K562 (cell line): ENCODE measurements around the gene FBXO10. TPM values are rescaled to one million over a fixed set of nuclear protein-coding genes. Genes with fewer than 3 reads are reported as not detected.

ENCODE experiments used
- ATAC-seq: fragments of 200-7000 bp; cut with Tn5 transposase; 3 replicates; pipeline ENCODE4 v1.9.1; 2020; ENCODE audit warnings: moderate library complexity
- BruUV-seq: library from RNA; stranded (reverse); fragments of 400-500 nt; replicated peaks from 2 replicates; lab custom pipeline; 2021; lab: Mats Ljungman, UMichigan
- CTCF ChIA-PET: fragments of 300-600 bp; formaldehyde crosslinking; extraction: SDS; loops from one replicate; lab custom pipeline; 2021; ENCODE audit warnings: low intra/inter-chr PET ratio; lab: Yijun Ruan, JAX
- POLR2A ChIA-PET: fragments of 300-600, 350-650 bp; sonication (Branson Sonifier 250); formaldehyde crosslinking; extraction: SDS; loops from one replicate; lab custom pipeline; 2021; ENCODE audit warnings: antibody characterized with exemption, inconsistent platforms; lab: Yijun Ruan, JAX
- DNase-seq, 4 experiments: peaks; one replicate each; pipeline versions ENCODE4 v3.0.0 to v3.0.0-alpha.2; 2011 to 2018; ENCODE audit warnings: low spot score in 3 of 4, mixed read lengths in 3 of 4; ENCODE audit errors: extremely low read depth in 1 of 4
- FAIRE-seq: peaks from 2 replicates; lab custom pipeline; 2011; peaks lifted over from hg19 to GRCh38; lab: Jason Lieb, UNC
- H2AFZ ChIP-seq: 2 replicates; pipeline ENCODE4 v1.6.0; 2011; ENCODE audit warnings: low read depth, low read length, control low read depth, inconsistent platforms
- H3K27ac ChIP-seq: fragments of 200-600 bp; 3 replicates; pipeline ENCODE4 v1.8.0; 2011; ENCODE audit warnings: low read depth, mild to moderate bottlenecking, control low read depth, inconsistent platforms, low read length, moderate library complexity, mixed read lengths; ENCODE audit errors: extremely low read depth
- H3K27me3 ChIP-seq, 2 experiments: fragments of 300-600 bp in 1 of 2; 2 replicates in 1 of 2; 3 replicates in 1 of 2; pipeline versions ENCODE4 v1.6.0 to v1.8.0; 2011; ENCODE audit warnings: inconsistent platforms in 2 of 2, low read length in 2 of 2, mild to moderate bottlenecking in 1 of 2, mixed read lengths in 1 of 2, moderate library complexity in 1 of 2; ENCODE audit not compliant: control insufficient read depth in 2 of 2, insufficient read depth in 2 of 2
- H3K36me3 ChIP-seq: fragments of 300-600 bp; 3 replicates; pipeline ENCODE4 v1.8.0; 2011; ENCODE audit warnings: mild to moderate bottlenecking, low read length, inconsistent platforms; ENCODE audit not compliant: control insufficient read depth, insufficient read depth
- H3K4me1 ChIP-seq, 2 experiments: fragments of 200-600 bp in 1 of 2; replicated peaks in 1 of 2; 2 replicates in 1 of 2; 3 replicates in 1 of 2; pipeline versions ENCODE4 v1.5.1 to v1.8.0; 2011; ENCODE audit warnings: inconsistent platforms in 2 of 2, low read length in 2 of 2, mild to moderate bottlenecking in 1 of 2, mixed read lengths in 1 of 2, moderate library complexity in 1 of 2; ENCODE audit not compliant: control insufficient read depth in 2 of 2, insufficient read depth in 2 of 2
- H3K4me2 ChIP-seq: 2 replicates; pipeline ENCODE4 v1.6.1; 2011; ENCODE audit warnings: low read length, control low read depth, inconsistent platforms, mixed read lengths; ENCODE audit not compliant: insufficient read depth
- H3K4me3 ChIP-seq: fragments of 200-600 bp; sonication (generic), shearing (Covaris generic); 2 replicates; pipeline ENCODE4 v1.5.1; 2016; ENCODE audit warnings: control low read depth, inconsistent platforms
- H3K79me2 ChIP-seq: fragments of 200-600 bp; 3 replicates; pipeline ENCODE4 v1.8.0; 2011; ENCODE audit warnings: low read length, inconsistent platforms; ENCODE audit not compliant: control insufficient read depth, insufficient read depth
- H3K9ac ChIP-seq, 2 experiments: 2 replicates each; pipeline versions ENCODE4 v1.6.0 to v1.6.1; 2011; ENCODE audit warnings: low read depth in 2 of 2, low read length in 2 of 2, control low read depth in 1 of 2, inconsistent platforms in 1 of 2, mild to moderate bottlenecking in 1 of 2, mixed read lengths in 1 of 2; ENCODE audit not compliant: insufficient read depth in 1 of 2
- H3K9me1 ChIP-seq: one replicate; pipeline ENCODE4 v1.6.0; 2011; ENCODE audit warnings: inconsistent platforms, mild to moderate bottlenecking, low read length, moderate library complexity; ENCODE audit not compliant: control insufficient read depth, insufficient read depth
- H3K9me3 ChIP-seq: replicated peaks from 2 replicates; pipeline ENCODE4 v1.5.1; 2011; ENCODE audit warnings: low read depth, low read length, inconsistent platforms; ENCODE audit not compliant: control insufficient read depth, insufficient read depth
- H4K20me1 ChIP-seq: replicated peaks from 2 replicates; pipeline ENCODE4 v1.6.1; 2011; ENCODE audit warnings: low read length, inconsistent platforms, mixed read lengths; ENCODE audit not compliant: control insufficient read depth, insufficient read depth
- E4F1 ChIP-seq: fragments of 250-450 bp; sonication (Bioruptor Pico); IDR thresholded peaks from 2 replicates; pipeline ENCODE4 v1.5.0; 2021; ENCODE audit warnings: mild to moderate bottlenecking, borderline replicate concordance
- PRDM10 ChIP-seq: fragments of 450-650 bp; IDR thresholded peaks from 2 replicates; pipeline ENCODE4 v1.6.1; 2018; ENCODE audit not compliant: partially characterized antibody
- RBM25 ChIP-seq: fragments of 200-400 bp; formaldehyde crosslinking; IDR thresholded peaks from 2 replicates; pipeline ENCODE4 v1.6.1; 2018; ENCODE audit warnings: low read length, low read depth, moderate library complexity; ENCODE audit not compliant: severe bottlenecking
- WGBS: fragments of 100-300 bp; shearing (Covaris generic); methylation state at CpG from one replicate; pipeline ENCODE4 v1.1.6; 2016; ENCODE audit warnings: low coverage, mixed read lengths; ENCODE audit not compliant: insufficient coverage; ENCODE audit errors: missing lambda C conversion rate; 5-methylcytosine and 5-hydroxymethylcytosine counted together
- in situ Hi-C: fragments of 300-500 bp; cut with MboI; formaldehyde crosslinking; loops from 4 replicates; pipeline ENCODE4 v1.15.0; 2018; ENCODE audit warnings: inconsistent platforms, mixed read lengths
- intact Hi-C: fragments of 100-400 bp; cut with micrococcal nuclease; formaldehyde crosslinking; loops from 2 replicates; pipeline ENCODE4 v1.14.2; 2022
- polyA plus RNA-seq, 8 experiments: library from polyadenylated mRNA; depleted of rRNA in 4 of 8; stranded (reverse) in 5 of 8; unstranded in 3 of 8; fragments of >200 nt; fragmentation: Nextera tagmentation in 2 of 8; fragmentation: Illumina TruSeq in 1 of 8; extraction: Ambion mirVana in 2 of 8; extraction: Trizol in 1 of 8; gene quantifications; 2 replicates each; pipeline versions ENCODE4 v1.2.1 to v1.2.3, GENCODE V29; 2011 to 2014; ENCODE audit warnings: inconsistent platforms in 1 of 8, missing spikeins in 1 of 8
- total RNA-seq, 7 experiments: library from RNA; depleted of rRNA in 6 of 7; stranded (reverse); fragments of >200 nt in 6 of 7; fragmentation: Illumina TruSeq in 2 of 7; extraction: Trizol in 2 of 7; gene quantifications; 2 replicates each; pipeline versions ENCODE4 v1.2.1 to v1.2.3, GENCODE V29; 2011 to 2021; ENCODE audit warnings: low replicate concordance in 1 of 7

FBXO10 gene
- total and polyA plus RNA-seq, 9 of the 15 experiments (the other 6 are each of a cell fraction or from before 2014, with no cell fraction given), result 0.84 to 9.9 (median 6.0) TPM

- TF ChIP-seq RBM25, result no peak
- TF ChIP-seq, all 486 proteins: peak for 0
Observed at GRCh38 chr9:37555786-37556185, 20.4 kb downstream of the FBXO10 start (continued).

- 52% methylated on average over 3 of the region's 3 CpGs for WGBS
- H3K27me3 ChIP-seq, result no peaks in the 10 kb centered on the region
- in situ Hi-C loops (no loop called here), intact Hi-C loops (no loop called here)
- no peak overlapping the region for H3K9ac ChIP-seq
- FAIRE-seq (no peak), ATAC-seq (no peak), DNase-seq (no peak)
- CTCF ChIA-PET, result no interaction called here
- POLR2A ChIA-PET, result no interaction called here
- peak; percentile 51 for TF ChIP-seq PRDM10
- TF ChIP-seq E4F1 (CRISPR knock-in tag), result no peak
- H2AFZ ChIP-seq, result no peak overlapping the region
- no peak overlapping the region for H3K27ac ChIP-seq
- H3K9me3 ChIP-seq, result no peaks in the 10 kb centered on the region
- H3K4me2 ChIP-seq, result no peak overlapping the region
- no TSS peak for BruUV-seq
- no peaks in the 10 kb centered on the region for H3K79me2 ChIP-seq
- H3K36me3 ChIP-seq, result no peaks in the 10 kb centered on the region
- no peaks in the 10 kb centered on the region for H3K4me1 ChIP-seq
- H3K4me3 ChIP-seq, result no peak overlapping the region
- no peaks in the 10 kb centered on the region; the same call in 1 of the 2 replicates for H4K20me1 ChIP-seq
- H3K9me1 ChIP-seq, result no peaks in the 10 kb centered on the region
Observed at GRCh38 chr9:37554318-37554717, 21.9 kb downstream of the FBXO10 start.
